Subcutaneous adipose tissue (tissue), 4 donors: ENCODE data around the gene KCNN1. TPM values are rescaled to one million over a fixed set of nuclear protein-coding genes. Genes with fewer than 3 reads are reported as not detected.

Experiments
- small RNA-seq: library from RNA; depleted of rRNA; stranded (forward); fragments of <200 nt; gene quantifications from one replicate; pipeline ENCODE3, GENCODE V24; 2016
- total RNA-seq, 4 donors: library from RNA; depleted of rRNA; stranded (reverse); fragments of >200 nt; gene quantifications; one replicate each; pipeline ENCODE4 v1.1.0, GENCODE V29; 2016
- TF ChIP-seq, protein P1 (sequence below): fragments of 450-650 bp; IDR thresholded peaks from one replicate; pipeline ENCODE4 v1.5.1; 2016; ENCODE audit warnings: low read depth, mild to moderate bottlenecking, control low read depth, antibody characterized with exemption, moderate library complexity

The KCNN1 gene
- total RNA-seq, 4 donors from 2014 or later = not detected

- TF ChIP-seq, protein P1, sequence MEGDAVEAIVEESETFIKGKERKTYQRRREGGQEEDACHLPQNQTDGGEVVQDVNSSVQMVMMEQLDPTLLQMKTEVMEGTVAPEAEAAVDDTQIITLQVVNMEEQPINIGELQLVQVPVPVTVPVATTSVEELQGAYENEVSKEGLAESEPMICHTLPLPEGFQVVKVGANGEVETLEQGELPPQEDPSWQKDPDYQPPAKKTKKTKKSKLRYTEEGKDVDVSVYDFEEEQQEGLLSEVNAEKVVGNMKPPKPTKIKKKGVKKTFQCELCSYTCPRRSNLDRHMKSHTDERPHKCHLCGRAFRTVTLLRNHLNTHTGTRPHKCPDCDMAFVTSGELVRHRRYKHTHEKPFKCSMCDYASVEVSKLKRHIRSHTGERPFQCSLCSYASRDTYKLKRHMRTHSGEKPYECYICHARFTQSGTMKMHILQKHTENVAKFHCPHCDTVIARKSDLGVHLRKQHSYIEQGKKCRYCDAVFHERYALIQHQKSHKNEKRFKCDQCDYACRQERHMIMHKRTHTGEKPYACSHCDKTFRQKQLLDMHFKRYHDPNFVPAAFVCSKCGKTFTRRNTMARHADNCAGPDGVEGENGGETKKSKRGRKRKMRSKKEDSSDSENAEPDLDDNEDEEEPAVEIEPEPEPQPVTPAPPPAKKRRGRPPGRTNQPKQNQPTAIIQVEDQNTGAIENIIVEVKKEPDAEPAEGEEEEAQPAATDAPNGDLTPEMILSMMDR = no peak
These were observed 76.8 kb downstream of the KCNN1 start for GRCh38 chr19:18043676-18044075.

DNA sequence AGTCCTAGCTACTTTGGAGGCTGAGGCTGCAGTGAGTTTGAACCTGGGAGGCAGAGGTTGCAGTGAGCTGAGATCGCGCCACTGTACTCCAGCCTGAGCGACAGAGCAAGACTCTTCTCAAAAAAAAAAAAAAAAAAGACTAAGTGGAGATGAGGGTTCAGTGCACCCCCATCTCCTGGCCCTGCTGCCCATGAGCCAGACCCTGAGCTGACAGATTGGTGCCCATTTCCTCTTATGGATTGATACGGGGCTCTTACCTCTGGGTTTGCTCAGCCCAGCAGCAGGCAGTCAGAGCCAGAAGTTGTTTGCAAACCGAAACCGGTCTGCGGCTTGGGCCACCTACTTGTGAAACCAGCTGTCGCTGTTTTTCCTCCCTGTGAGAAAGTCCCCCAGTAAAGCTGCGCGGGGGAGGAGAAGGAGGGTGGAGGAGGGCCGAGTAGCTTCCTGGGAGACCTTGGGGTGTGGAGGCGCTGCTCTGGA, 78.0 kb downstream of the KCNN1 start:
- TF ChIP-seq, protein P1 = no peak

GRCh38 chr19:18045307-18046050, 78.6 kb downstream of the KCNN1 start:
- TF ChIP-seq, protein P1 = no peak

- TF ChIP-seq, protein P1 = no peak
These were observed 79.3 kb downstream of the KCNN1 start for GRCh38 chr19:18046059-18046718.

DNA sequence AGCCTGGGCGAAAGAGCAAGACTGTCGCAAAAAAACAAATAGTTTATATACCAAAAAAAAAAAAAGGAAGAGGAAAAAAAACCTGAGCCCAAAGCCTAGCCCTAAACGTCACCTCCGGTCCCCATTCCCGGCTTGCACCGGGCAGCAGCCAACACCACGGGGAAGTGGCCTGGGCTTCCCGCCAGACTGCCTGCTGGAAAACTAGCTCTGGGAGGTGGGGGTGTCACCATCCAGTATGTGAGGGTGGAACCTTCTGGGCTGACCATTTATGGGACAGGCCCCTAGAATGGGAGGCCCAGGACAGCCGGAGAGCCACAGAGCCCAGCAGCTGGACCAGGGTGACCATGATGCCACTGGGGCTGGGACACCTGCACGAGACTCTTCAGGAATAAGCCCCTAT, 82.5 kb downstream of the KCNN1 start:
- TF ChIP-seq, protein P1 = no peak

Small RNA genes lying within 50 kb of the gene (small RNA-seq; reads per million reads assigned to genes)
- not detected for gene RNA5SP468

Other genes with a start within 250 kb of the KCNN1 start
- gene MAP1S, start 247.6 kb upstream of the KCNN1 start, total RNA-seq = 10 to 100 TPM; 14.1 to 23.2 (median 16.5) TPM
- gene FCHO1, start 215.6 kb upstream of the KCNN1 start, total RNA-seq = 1 to 10 TPM; 2.1 to 5.1 (median 3.9) TPM
- 1 to 10 TPM in 1 of 4 donors, not detected in 3; 1.1 TPM for gene B3GNT3, start 172.0 kb upstream of the KCNN1 start, total RNA-seq
- gene INSL3, start 145.6 kb upstream of the KCNN1 start, total RNA-seq = not detected
- gene JAK3, start 119.1 kb upstream of the KCNN1 start, total RNA-seq = 1 to 10 TPM; 2.3 to 5.1 (median 3.9) TPM
- 1,000 to 10,000 TPM; 1,051 to 1,626 (median 1,352) TPM for gene RPL18A, start 107.2 kb upstream of the KCNN1 start, total RNA-seq
- not detected for gene SLC5A5, start 95.2 kb upstream of the KCNN1 start, total RNA-seq
- gene CCDC124, start 34.1 kb upstream of the KCNN1 start, total RNA-seq = 10 to 100 TPM; 33.4 to 54.3 (median 42.7) TPM
- gene ARRDC2, start 41.1 kb downstream of the KCNN1 start, total RNA-seq = 100 to 1,000 TPM in 2 of 4 donors, 10 to 100 TPM in 2; 38.5 to 140 (median 84.0) TPM
- gene IL12RB1, start 119.8 kb downstream of the KCNN1 start, total RNA-seq = 1 to 10 TPM in 3 of 4 donors, under 1 TPM in 1; 0.49 to 4.8 (median 2.2) TPM
- gene MAST3, start 130.7 kb downstream of the KCNN1 start, total RNA-seq = 10 to 100 TPM in 1 of 4 donors, 1 to 10 TPM in 3; 5.1 to 12.2 (median 6.8) TPM
- 1 to 10 TPM; 4.7 to 10.0 (median 7.0) TPM for gene PIK3R2, start 186.1 kb downstream of the KCNN1 start, total RNA-seq
- gene IFI30, start 206.7 kb downstream of the KCNN1 start, total RNA-seq = 100 to 1,000 TPM in 2 of 4 donors, 10 to 100 TPM in 2; 47.8 to 934 (median 110) TPM
- 10 to 100 TPM; 11.3 to 15.8 (median 13.8) TPM for gene MPV17L2, start 226.1 kb downstream of the KCNN1 start, total RNA-seq
- gene RAB3A, start 236.9 kb downstream of the KCNN1 start, total RNA-seq = under 1 TPM in 1 of 4 donors, not detected in 3; 0.51 TPM